Activated CD4-positive, alpha-beta T cell treated with anti-CD3 and anti-CD28 coated beads for 1 hour (primary cell): Measurements from ENCODE around the gene MYOT.
A peak's percentile ranks its signal among the peaks of the same experiment; 100 is the strongest.
"Not testable (repeated sequence)": the region's sequence is repeated elsewhere in the genome, so short reads cannot be mapped to it uniquely, and the experiment has no call there.

ENCODE experiments used
- DNase-seq: peaks from one replicate; pipeline ENCODE4 v3.0.0-alpha.2; 2020

The MYOT gene

GRCh38 chr5:137856916-137857862 is 10.5 kb upstream of the MYOT start:
- DNase-seq, result no peak

DNA sequence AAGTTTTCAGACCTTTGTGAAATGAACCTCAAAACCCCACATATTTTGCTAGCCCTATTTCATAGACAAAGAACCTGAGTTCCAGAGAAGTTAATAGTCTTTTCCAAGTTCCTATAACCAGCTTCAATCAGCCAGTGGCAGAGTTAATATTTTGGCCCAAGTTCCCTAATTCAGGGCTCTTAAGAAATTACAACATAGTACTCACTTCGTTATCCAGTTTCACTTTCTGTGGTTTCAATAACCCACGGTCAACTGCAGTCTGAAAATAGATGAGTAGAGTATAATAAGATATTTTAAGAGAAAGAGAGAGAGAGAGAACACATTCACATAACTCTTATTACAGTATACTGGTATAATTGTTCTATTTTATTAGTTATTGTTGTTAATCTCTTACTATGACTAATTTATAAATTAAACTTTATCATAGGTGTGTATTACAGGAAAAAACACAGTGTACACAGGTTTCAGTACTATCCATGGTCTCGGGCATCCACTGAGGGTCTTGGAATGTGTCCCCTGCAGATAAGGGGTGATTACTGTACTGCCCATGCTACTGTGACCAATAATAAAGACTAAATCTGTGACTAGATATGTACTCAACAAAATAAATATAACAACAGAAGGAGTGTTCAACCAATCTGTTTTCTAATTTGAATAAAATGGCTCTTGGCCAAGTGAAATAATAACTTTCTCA is 9.3 kb upstream of the MYOT start:
- no peak for DNase-seq

DNA sequence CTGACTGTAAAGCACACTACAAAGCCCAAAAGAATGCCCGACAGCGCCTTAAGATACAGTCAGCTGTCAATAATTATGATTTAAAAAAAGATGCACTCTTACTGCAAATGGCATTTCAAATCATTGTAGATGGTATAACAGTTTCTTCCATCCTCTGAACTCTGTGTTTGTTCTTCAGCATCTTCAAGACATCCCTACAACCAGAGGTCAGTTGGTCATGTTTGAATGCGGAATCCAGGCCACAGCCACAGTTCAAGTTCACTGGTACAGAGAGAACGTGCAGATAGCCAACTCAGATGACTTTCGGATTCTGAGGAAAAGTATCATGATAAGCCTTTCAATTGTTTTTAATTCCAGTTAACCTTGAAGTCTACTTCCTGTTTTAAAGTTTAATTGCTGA is 8.7 kb upstream of the MYOT start:
- DNase-seq, result no peak

GRCh38 chr5:137862251-137862650 is 5.4 kb upstream of the MYOT start:
- DNase-seq, result no peak

DNA sequence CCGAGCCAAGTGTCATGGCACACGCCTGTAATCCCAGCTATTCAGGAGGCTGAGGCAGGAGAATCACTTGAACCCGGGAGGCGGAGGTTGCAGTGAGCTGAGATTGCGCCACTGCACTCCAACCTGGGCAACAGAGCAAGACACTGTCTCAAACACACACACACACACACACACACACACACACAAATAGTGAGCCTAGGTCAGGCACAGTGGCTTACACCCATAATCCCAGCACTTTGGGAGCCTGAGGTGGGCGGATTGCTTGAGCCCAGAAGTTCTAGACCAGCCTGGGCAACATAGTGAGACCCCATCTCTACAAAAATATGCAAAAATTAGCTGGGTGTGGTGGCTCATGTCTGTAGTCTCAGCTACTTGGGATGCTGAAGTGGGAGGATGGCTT is 4.0 kb upstream of the MYOT start:
- not testable (repeated sequence) for DNase-seq

DNA sequence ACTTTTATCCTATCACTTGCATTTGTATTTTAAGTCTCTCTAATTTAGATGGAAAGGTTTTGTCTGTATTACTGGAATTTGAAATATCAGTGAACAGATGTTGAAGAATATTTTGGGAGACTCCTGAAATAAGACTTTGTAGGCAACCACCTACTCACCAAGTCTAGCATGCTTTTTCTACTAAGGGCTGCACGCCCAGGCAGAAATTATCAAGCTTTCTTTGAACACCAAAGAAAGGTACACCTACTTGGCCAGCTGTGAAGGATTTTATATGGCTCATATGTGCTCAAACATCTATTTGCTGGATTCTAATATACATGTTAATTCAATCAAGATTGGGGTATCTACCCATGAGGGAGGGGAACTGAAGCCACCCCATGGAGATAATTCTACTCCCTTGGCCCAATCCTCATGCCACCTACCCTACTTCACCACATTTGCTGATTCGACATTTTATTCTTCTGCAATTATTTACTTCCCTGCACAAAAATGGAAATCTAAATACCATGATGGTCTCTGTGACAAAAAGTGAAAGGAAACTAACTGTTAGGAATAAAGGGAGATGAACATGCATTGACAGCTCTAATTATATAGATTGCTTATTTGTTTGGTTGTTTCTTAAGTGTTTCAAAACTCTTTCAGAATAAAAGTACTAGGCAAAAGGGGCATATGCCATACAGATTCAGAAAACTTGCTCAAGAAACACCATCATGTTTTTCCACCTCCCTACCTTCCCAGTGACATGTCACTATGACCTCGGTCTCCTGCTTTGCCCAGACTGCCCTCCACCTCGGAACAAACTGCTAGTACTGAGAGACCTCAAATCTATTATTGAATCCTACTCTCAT is 895 bp upstream of the MYOT start:
- DNase-seq, result no peak

DNA sequence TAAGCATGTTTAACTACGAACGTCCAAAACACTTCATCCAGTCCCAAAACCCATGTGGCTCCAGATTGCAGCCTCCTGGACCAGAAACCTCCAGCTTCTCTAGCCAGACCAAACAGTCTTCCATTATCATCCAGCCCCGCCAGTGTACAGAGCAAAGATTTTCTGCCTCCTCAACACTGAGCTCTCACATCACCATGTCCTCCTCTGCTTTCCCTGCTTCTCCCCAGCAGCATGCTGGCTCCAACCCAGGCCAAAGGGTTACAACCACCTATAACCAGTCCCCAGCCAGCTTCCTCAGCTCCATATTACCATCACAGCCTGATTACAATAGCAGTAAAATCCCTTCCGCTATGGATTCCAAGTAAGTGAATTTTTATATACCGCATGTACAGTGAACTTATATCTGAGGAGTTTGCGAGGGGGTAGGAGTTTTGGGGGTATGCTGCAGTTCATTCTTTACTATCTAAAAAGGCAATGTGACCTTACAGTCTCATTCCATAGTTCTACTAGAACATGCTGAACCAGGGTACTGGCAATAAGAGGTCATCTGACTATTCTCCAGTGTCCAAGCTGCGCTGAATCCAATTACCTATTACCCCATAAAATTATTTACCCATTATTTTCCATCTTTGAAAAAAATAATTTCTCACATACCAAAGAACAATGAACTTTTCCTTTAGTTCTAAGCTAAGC is 3.1 kb downstream of the MYOT start:
- no peak for DNase-seq

- DNase-seq, result no peak
Observed at GRCh38 chr5:137871571-137871970, 3.9 kb downstream of the MYOT start.

- no peak for DNase-seq
Observed at GRCh38 chr5:137872466-137872865, 4.8 kb downstream of the MYOT start.

GRCh38 chr5:137876101-137876500 is 8.4 kb downstream of the MYOT start:
- no peak for DNase-seq

GRCh38 chr5:137880313-137880712 is 12.7 kb downstream of the MYOT start:
- DNase-seq, result no peak

DNA sequence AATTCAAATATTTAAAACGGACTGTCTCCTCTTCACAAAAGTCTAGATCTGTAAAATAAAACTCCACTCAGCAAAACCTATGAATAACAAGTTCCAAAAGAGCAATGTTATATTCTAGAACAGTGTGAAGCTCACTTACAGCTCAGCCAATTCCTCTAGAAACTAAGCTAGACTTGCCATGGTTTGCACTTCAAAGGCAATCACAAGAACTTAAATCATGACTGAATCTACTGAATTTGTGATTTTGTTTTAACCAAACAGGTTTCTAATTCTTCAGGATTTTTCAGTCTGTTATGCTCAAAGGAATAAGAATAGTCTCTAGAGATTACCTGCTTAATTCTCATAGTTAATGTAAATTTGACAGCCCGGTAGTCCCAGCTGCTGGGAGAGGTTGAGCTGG is 20.2 kb downstream of the MYOT start:
- no peak for DNase-seq

DNA sequence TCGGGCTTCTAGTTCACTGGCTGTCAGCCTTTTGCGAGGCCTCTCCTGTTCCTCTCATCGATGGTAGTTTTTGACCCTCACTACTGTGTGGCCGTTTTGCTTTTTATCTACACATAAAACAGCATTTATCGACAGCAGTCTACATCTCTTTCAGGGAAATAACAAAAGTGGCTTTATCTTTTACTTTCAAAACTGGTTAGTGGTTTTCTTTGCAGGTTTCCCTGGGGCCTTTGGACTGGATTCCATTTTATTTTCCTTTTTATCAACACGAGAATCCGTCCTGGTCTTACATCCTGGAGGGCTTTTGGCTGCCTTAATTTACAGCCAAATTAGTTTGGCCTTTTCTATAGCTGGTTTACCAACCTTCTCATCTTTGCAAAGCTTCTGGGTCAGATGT is 20.8 kb downstream of the MYOT start:
- DNase-seq, result no peak

- DNase-seq, result peak; percentile 75
Observed at GRCh38 chr5:137888863-137889759, 21.5 kb downstream of the MYOT start, which contains the start of gene PKD2L2. PKD2L2 (plus strand) TSS chr5:137889457; CDS start chr5:137889492, 35 bp downstream.

DNA sequence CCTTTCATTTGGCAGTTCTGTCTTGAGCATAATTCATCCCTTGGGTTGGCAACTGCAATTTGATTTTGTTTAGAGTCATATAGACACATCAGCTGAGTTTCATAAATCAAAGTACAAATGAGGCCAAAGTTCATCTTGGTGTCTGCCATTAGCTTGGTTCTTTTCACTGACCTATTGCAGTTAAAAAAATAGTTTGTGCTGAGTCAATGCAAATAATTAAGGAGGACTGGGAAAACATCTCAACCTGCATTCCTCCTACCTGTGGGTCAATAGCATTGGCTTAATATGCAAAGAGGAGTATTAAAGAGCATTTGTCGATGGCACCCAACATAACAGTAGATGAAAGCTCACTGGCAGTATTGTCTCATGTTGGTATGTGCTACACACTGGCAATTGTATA is 23.2 kb downstream of the MYOT start:
- DNase-seq, result no peak

GRCh38 chr5:137891849-137892248 is 24.2 kb downstream of the MYOT start:
- DNase-seq, result no peak

GRCh38 chr5:137894586-137894985 is 26.9 kb downstream of the MYOT start:
- DNase-seq, result no peak

GRCh38 chr5:137896560-137896959 is 28.9 kb downstream of the MYOT start:
- DNase-seq, result no peak

DNA sequence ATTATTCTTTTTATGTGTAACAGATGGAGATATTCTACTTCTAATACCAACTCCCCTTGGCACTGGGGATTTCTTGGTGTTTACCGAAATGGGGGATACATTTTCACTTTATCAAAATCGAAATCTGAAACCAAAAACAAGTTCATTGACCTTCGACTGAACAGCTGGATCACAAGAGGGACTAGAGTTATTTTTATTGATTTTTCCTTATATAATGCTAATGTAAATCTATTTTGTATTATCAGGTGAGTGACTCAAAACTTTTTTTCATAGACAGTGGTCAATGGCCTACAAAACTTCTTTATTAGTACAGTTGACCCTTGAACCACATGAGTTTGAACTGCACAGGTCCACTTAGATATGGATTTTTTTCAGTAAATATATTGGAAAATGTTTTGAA is 31.8 kb downstream of the MYOT start:
- DNase-seq, result no peak

DNA sequence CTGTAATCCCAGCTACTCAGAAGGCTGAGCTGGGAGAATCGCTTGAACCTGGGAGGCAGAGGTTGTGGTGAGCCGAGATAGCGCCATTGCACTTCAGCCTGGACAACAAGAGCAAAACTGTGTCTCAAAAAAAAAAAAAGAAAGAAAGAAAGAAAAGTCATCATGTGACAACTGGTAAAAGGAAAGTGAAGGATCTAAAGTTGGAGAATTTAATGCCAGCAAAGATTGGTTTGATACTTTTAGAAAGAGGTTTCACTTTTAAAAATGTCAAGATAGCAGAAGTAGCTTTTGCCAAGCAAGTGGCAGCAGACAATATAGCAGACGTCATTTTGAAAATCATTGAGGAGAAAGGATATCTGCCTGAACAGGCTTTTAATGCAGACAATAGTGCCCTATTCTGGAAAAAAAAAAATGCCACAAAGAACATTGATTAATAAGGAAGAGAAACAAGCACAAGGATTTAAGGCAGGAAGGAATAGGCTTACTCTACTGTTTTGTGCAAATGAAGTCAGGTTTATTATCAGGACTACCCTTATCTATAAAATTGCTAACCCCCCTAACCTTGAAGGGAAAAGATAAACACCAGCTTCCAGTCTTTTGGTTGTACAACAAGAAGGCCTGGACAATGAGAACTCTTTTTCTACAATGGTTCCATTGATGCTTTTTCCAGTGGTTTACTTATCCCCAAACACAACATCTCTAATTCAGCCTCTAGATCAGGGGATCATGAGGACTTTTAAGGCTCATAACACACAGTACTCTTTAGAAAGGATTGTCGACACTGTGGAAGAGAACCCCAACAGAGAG is 33.6 kb downstream of the MYOT start:
- no peak for DNase-seq
